HepG2 (cell line): ENCODE measurements around the gene DLG2.

Experiments used
- EZH2 ChIP-seq: conservative IDR thresholded peaks from 2 replicates; pipeline ENCODE4 v1.6.1; 2012; ENCODE audit warnings: mild to moderate bottlenecking, low read depth, low read length, moderate library complexity
- MTF1 ChIP-seq: sonication (generic); formaldehyde crosslinking; IDR thresholded peaks from 2 replicates; pipeline ENCODE4 v1.5.0; 2020; ENCODE audit warnings: missing genetic modification reagents
- MXD4 ChIP-seq: IDR thresholded peaks from 2 replicates; pipeline ENCODE4 v1.6.1; 2016; ENCODE audit warnings: mild to moderate bottlenecking, missing biosample characterization, missing genetic modification reagents
- RAD51 ChIP-seq: fragments of 450-650 bp; IDR thresholded peaks from 2 replicates; pipeline ENCODE4 v1.6.1; 2016; ENCODE audit warnings: borderline replicate concordance
- SRF ChIP-seq: IDR thresholded peaks from 2 replicates; pipeline ENCODE4 v1.6.1; 2011; ENCODE audit warnings: mild to moderate bottlenecking, low read depth, low read length, moderate library complexity
- SUZ12 ChIP-seq: fragments of 150-350 bp; IDR thresholded peaks from 2 replicates; pipeline ENCODE4 v1.6.1; 2014; ENCODE audit warnings: low read depth, low read length
- ZBTB21 ChIP-seq: sonication (generic); formaldehyde crosslinking; IDR thresholded peaks from 2 replicates; pipeline ENCODE4 v1.4.0; 2020; ENCODE audit warnings: missing genetic modification reagents
- ZNF3 ChIP-seq: IDR thresholded peaks from 2 replicates; pipeline ENCODE4 v1.7.0; 2017; ENCODE audit warnings: inconsistent platforms
- ZNF75D ChIP-seq: sonication (generic); formaldehyde crosslinking; IDR thresholded peaks from 2 replicates; pipeline ENCODE4 v1.8.1; 2023; ENCODE audit warnings: missing genetic modification reagents, mild to moderate bottlenecking, borderline replicate concordance
- TF ChIP-seq, protein P1 (sequence below): sonication (generic); formaldehyde crosslinking; IDR thresholded peaks from 2 replicates; pipeline ENCODE4 v1.5.0; 2020; ENCODE audit warnings: mild to moderate bottlenecking, missing genetic modification reagents, moderate library complexity
- TF ChIP-seq, protein P2 (sequence below): sonication (generic); formaldehyde crosslinking; IDR thresholded peaks from 2 replicates; pipeline ENCODE4 v1.4.0; 2020; ENCODE audit warnings: mild to moderate bottlenecking, missing genetic modification reagents, borderline replicate concordance

DNA sequence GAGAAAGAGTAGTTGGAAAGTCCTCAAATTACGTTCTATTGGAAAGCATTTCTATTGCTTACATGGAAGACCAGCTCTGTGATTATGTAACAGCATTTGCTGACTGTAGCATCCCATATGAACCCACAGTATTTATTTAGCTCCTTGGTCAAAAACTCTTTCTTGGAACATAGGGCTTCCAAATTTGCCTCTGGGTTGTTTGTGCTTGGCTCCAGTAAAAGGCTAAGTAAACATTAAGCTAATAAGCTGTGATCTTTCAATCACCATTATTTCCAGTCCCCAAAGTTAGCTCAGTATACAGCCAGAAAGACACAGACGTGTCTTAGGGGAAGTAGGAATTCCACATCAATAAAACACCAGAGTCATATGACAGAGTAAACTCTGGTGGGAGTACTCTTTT, 668.8 kb downstream of the DLG2 start:
- TF ChIP-seq, protein P1, sequence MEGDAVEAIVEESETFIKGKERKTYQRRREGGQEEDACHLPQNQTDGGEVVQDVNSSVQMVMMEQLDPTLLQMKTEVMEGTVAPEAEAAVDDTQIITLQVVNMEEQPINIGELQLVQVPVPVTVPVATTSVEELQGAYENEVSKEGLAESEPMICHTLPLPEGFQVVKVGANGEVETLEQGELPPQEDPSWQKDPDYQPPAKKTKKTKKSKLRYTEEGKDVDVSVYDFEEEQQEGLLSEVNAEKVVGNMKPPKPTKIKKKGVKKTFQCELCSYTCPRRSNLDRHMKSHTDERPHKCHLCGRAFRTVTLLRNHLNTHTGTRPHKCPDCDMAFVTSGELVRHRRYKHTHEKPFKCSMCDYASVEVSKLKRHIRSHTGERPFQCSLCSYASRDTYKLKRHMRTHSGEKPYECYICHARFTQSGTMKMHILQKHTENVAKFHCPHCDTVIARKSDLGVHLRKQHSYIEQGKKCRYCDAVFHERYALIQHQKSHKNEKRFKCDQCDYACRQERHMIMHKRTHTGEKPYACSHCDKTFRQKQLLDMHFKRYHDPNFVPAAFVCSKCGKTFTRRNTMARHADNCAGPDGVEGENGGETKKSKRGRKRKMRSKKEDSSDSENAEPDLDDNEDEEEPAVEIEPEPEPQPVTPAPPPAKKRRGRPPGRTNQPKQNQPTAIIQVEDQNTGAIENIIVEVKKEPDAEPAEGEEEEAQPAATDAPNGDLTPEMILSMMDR (CRISPR knock-in tag): no peak
- TF ChIP-seq ZNF75D (CRISPR knock-in tag): no peak
- TF ChIP-seq MXD4 (CRISPR knock-in tag): no peak
- TF ChIP-seq, protein P2, sequence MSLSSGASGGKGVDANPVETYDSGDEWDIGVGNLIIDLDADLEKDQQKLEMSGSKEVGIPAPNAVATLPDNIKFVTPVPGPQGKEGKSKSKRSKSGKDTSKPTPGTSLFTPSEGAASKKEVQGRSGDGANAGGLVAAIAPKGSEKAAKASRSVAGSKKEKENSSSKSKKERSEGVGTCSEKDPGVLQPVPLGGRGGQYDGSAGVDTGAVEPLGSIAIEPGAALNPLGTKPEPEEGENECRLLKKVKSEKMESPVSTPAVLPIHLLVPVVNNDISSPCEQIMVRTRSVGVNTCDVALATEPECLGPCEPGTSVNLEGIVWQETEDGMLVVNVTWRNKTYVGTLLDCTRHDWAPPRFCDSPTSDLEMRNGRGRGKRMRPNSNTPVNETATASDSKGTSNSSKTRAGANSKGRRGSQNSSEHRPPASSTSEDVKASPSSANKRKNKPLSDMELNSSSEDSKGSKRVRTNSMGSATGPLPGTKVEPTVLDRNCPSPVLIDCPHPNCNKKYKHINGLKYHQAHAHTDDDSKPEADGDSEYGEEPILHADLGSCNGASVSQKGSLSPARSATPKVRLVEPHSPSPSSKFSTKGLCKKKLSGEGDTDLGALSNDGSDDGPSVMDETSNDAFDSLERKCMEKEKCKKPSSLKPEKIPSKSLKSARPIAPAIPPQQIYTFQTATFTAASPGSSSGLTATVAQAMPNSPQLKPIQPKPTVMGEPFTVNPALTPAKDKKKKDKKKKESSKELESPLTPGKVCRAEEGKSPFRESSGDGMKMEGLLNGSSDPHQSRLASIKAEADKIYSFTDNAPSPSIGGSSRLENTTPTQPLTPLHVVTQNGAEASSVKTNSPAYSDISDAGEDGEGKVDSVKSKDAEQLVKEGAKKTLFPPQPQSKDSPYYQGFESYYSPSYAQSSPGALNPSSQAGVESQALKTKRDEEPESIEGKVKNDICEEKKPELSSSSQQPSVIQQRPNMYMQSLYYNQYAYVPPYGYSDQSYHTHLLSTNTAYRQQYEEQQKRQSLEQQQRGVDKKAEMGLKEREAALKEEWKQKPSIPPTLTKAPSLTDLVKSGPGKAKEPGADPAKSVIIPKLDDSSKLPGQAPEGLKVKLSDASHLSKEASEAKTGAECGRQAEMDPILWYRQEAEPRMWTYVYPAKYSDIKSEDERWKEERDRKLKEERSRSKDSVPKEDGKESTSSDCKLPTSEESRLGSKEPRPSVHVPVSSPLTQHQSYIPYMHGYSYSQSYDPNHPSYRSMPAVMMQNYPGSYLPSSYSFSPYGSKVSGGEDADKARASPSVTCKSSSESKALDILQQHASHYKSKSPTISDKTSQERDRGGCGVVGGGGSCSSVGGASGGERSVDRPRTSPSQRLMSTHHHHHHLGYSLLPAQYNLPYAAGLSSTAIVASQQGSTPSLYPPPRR (CRISPR knock-in tag): no peak
- no peak for TF ChIP-seq SUZ12
- TF ChIP-seq SRF: no peak
- TF ChIP-seq RAD51: no peak
- TF ChIP-seq MTF1 (CRISPR knock-in tag): no peak
- no peak for TF ChIP-seq EZH2
- no peak for TF ChIP-seq ZBTB21 (CRISPR knock-in tag)
- no peak for TF ChIP-seq ZNF3
